ENCODE measurements around the gene ANTXRL. TPM values are rescaled to one million over a fixed set of nuclear protein-coding genes. Genes with fewer than 3 reads are reported as not detected.
"Not testable (repeated sequence)": the region's sequence is repeated elsewhere in the genome, so short reads cannot be mapped to it uniquely, and the experiment has no call there.

The ANTXRL gene
- total RNA-seq, 1 donor from 2014 or later = not detected

- ATAC-seq (no peak), DNase-seq (no peak)
- Histone ChIP-seq H3K27me3 (ENCODE audit: low read depth) (no peaks in the 10 kb centered on the region), H3K4me1 (no peaks in the 10 kb centered on the region), H3K9me3 (peaks cover 5% of the 10 kb centered on the region), H3K36me3 (no peaks in the 10 kb centered on the region), H3K27ac (no peak overlapping the region), H3K4me3 (no peak overlapping the region)
- no peak for TF ChIP-seq CTCF (IDR thresholded peaks at IDR 0.05)
- intact Hi-C loops (cut with DNase I) = no loop called here
Observed at GRCh38 chr10:46245381-46245900, 41.4 kb upstream of the ANTXRL start.

GRCh38 chr10:46246400-46247180 lies 40.2 kb upstream of the ANTXRL start:
- H3K4me1 ChIP-seq; H3K9me3 ChIP-seq; H3K4me3 ChIP-seq; H3K27ac ChIP-seq; DNase-seq; intact Hi-C loops (cut with DNase I); H3K27me3 ChIP-seq (ENCODE audit: low read depth); H3K36me3 ChIP-seq: not testable (repeated sequence)
- ATAC-seq = peak in 1 of 2 donors; percentile 24

DNA sequence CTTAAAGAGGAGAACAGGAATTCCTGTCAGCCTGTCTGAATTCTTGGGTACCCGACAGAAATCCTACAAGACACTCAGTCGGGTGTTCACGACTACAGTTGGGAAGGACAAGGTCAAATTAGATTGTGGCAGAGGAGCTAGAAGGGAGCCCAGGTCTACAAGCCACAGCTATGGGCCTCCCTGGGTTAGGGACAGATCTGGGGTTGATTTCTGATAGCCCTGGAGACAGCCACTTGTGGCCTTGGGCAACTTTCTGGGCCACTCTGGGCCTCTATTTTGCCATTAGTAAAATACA lies 39.7 kb upstream of the ANTXRL start:
- no peaks in the 10 kb centered on the region for H3K27me3 ChIP-seq (ENCODE audit: low read depth)
- H3K36me3 ChIP-seq = no peaks in the 10 kb centered on the region
- H3K9me3 ChIP-seq = peaks cover 5% of the 10 kb centered on the region
- H3K27ac ChIP-seq = no peak overlapping the region
- DNase-seq (no peak), ATAC-seq (no peak)
- TF ChIP-seq CTCF (IDR thresholded peaks at IDR 0.05) = no peak
- H3K4me1 ChIP-seq = no peaks in the 10 kb centered on the region
- intact Hi-C loops (cut with DNase I) = no loop called here
- H3K4me3 ChIP-seq = no peak overlapping the region

DNA sequence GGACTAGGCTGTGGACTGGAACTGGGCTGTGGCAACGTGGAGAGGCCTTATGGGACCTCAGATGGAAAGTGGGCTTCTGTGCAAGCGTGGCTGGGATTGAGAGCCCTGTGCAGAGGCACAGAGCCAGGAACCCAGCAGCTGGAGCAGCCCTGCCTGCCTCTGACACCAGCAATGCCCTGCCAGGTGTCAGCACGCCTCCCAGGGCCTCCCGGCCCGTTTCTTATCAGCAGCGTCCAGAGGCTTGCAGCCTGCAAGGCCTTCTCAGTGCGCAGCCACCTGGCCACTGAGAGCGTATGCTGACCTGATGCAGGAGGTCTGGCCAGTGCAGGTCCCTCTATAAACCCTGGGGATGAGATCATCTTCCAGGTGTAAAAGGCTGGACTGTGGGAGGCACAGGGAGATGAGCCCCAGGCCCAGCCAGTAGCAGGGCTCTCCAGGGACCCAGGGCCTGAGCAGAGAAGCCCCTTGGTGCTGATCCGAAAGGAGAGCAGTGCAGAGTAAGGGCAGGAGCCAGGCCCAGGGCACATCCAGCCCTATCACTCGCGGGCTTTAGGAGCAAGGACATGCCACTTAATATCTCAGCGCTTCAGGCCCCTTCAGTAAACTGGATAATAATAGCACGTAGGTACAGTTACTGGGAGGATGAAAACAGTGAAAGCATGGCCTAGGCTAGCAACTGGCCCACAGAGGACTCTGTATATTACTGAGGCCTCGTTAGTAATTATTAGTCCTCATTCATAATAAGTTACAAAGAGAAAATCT lies 38.8 kb upstream of the ANTXRL start:
- H3K4me3 ChIP-seq = no peak overlapping the region
- H3K9me3 ChIP-seq = no peaks in the 10 kb centered on the region
- no peaks in the 10 kb centered on the region for H3K4me1 ChIP-seq
- no peak overlapping the region for H3K27ac ChIP-seq
- H3K27me3 ChIP-seq (ENCODE audit: low read depth) = no peaks in the 10 kb centered on the region
- no peaks in the 10 kb centered on the region for H3K36me3 ChIP-seq
- no peak for ATAC-seq
- DNase-seq = no peak
- intact Hi-C loops (cut with DNase I) = no loop called here
- TF ChIP-seq CTCF (IDR thresholded peaks at IDR 0.05) = no peak

DNA sequence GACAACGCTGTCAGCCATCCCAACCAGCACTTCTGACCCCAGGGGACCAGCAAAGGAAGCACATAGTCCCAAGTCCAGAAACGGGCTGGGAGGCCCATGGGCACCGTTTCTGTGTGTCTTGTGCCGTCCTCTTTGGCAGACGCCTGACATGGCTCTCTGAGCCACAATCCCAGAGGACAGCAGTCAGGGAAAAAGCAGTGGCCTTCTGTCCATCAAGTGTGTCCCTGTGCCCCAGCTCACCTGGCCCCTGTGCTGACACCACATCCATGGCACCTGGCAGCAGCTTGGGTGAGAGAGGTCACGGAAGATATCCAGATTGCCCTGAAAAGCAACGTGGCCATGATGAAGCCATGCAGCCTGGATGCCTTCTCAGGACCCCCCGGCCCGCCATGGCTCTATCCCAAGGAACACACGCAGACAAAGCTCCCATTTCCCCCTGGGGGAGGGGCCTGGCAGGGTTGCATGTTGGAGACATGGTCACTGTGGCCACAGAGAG lies 38.1 kb upstream of the ANTXRL start:
- no peaks in the 10 kb centered on the region for H3K36me3 ChIP-seq
- intact Hi-C loops (cut with DNase I) = no loop called here
- ATAC-seq = no peak
- no peak overlapping the region for H3K27ac ChIP-seq
- no peaks in the 10 kb centered on the region for H3K27me3 ChIP-seq (ENCODE audit: low read depth)
- H3K4me1 ChIP-seq = no peaks in the 10 kb centered on the region
- DNase-seq = no peak
- no peak for TF ChIP-seq CTCF (IDR thresholded peaks at IDR 0.05)
- no peak overlapping the region for H3K4me3 ChIP-seq
- no peaks in the 10 kb centered on the region for H3K9me3 ChIP-seq

DNA sequence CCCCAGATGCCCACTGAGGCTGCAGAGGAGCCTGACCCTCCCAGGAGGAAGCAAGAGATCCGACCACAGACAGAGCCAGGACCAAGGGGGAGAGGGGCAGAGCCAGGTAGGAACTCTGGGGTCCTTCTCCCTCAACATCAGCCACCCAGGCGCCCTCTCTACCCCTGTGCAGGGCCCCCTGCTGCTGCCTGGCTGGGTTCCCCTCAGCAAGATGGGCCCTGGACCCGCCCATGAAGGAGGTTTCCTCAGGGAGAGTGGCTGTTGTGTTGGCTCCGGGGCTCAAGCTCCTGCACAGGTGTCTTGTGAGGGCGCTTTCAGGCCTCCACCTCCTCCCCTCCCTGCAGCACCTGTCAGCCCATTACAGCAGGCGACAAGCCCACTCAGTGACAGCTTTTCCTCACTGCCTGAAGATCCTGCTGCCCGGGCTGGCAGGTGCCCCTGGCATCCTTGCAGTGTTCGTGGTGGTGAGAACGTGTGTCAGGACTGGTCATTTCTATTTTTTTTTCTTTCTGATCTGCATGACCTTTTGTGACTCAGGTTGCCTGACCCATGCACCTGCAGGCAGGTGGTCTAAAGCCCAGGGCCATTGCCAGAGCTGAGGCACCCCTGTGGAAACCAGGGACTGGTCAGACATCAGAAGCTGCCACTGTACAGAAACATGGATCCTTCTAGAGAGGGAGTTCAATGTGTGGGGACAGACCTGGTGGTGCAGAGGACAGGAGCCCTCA lies 37.0 kb upstream of the ANTXRL start:
- H3K4me3 ChIP-seq; H3K9me3 ChIP-seq; H3K4me1 ChIP-seq; ATAC-seq; H3K27me3 ChIP-seq (ENCODE audit: low read depth); intact Hi-C loops (cut with DNase I); H3K27ac ChIP-seq; H3K36me3 ChIP-seq; DNase-seq: not testable (repeated sequence)
